Activated naive CD8-positive, alpha-beta T cell treated with anti-CD3 and anti-CD28 coated beads for 36 hours (primary cell): ENCODE measurements around the gene TSR1. TPM values are rescaled to one million over a fixed set of nuclear protein-coding genes. Genes with fewer than 3 reads are reported as not detected.

ENCODE experiments used
- DNase-seq: peaks from one replicate; pipeline ENCODE4 v3.0.0; 2021
- H3K27ac Mint-ChIP-seq: one replicate; pipeline ENCODE4 v1.8.0; 2022; ENCODE audit warnings: mild to moderate bottlenecking, moderate library complexity, mixed read lengths
- H3K27me3 Mint-ChIP-seq: one replicate; pipeline ENCODE4 v1.8.0; 2022; ENCODE audit warnings: mild to moderate bottlenecking, mixed read lengths
- H3K36me3 Mint-ChIP-seq: one replicate; pipeline ENCODE4 v1.8.0; 2021; ENCODE audit warnings: mild to moderate bottlenecking, mixed read lengths
- H3K4me1 Mint-ChIP-seq: one replicate; pipeline ENCODE4 v1.8.0; 2021; ENCODE audit warnings: mixed read lengths
- H3K4me3 Mint-ChIP-seq: one replicate; pipeline ENCODE4 v1.8.0; 2022; ENCODE audit warnings: mild to moderate bottlenecking, moderate library complexity, mixed read lengths
- H3K9me3 Mint-ChIP-seq: one replicate; pipeline ENCODE4 v1.8.0; 2022; ENCODE audit warnings: mixed read lengths
- total RNA-seq, 2 experiments: library from RNA; stranded (reverse); gene quantifications; one replicate each; pipeline ENCODE4 v1.2.3, GENCODE V29; 2021

The TSR1 gene
- total RNA-seq, 2 experiments from 2014 or later, result 115 to 120 TPM

DNA sequence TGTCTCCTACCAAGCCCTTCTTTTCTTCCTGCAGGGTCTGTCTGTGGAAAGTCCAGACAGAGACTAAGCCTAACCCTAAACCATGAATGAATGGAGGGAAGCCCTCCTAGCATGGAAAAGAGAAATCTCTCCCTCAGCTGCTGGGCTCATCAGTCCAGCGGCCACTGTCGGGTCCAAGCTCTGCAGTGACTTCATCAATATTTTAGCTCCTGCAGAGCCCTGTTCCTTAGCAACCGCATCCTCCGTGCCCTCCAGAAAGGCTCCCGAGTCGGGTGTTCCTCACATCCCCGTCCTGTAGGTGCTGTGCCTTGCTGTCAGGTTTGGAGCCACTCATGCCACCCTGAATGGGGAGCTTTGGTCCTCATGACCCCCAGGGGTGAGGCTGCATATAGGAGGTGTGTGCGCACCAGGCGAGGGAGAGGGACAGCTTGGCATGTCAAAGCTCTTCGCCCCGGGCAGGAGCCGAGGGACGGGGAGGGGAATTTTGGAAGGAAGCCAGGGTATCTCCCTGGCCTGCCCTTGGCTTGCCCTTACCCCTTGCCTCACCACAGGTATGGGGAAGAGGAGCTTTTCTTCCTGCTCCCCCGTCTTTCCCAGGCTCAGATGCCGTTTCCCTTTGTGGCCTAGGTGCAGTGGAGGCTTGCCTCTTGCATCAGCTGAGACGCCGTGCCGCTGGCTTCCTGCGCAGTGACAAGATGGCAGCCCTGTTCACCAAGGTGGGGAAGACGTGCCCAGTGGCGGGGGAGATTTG, 24.9 kb upstream of the TSR1 start:
- Mint-ChIP-seq H3K27ac (no peak overlapping the region), H3K36me3 (peaks cover 6% of the 10 kb centered on the region), H3K27me3 (no peaks in the 10 kb centered on the region), H3K9me3 (no peaks in the 10 kb centered on the region), H3K4me3 (no peak overlapping the region), H3K4me1 (no peaks in the 10 kb centered on the region)
- DNase-seq, result no peak

DNA sequence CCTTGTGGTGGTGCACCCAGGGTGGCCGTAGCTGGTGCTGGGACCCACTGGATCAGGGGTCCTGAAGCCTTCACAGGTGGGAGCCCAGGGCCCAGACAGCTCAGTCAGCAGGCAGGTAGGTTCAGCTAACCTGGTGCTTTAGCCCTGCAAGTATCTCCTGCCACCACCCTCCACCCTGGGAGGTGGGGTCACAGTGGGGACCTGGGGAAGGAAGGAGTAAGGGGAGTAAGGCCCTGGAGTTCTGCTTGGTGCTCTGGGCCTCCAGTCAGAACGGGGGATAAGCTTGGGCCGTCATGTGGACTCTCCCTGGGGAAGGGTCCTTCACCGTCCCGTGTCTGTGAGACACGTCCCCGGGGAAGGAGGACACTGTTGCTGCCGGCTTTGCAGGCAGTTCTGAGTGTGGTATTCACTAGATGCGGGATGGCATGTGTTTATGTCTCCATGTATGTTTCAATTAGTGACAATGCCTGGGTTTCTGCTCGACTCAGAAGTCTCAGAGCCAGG, 21.7 kb upstream of the TSR1 start:
- H3K36me3 Mint-ChIP-seq, result peaks cover 6% of the 10 kb centered on the region
- DNase-seq, result no peak
- H3K27ac Mint-ChIP-seq, result no peak overlapping the region
- H3K27me3 Mint-ChIP-seq, result no peaks in the 10 kb centered on the region
- H3K9me3 Mint-ChIP-seq, result no peaks in the 10 kb centered on the region
- H3K4me3 Mint-ChIP-seq, result no peak overlapping the region
- H3K4me1 Mint-ChIP-seq, result peaks cover 16% of the 10 kb centered on the region

DNA sequence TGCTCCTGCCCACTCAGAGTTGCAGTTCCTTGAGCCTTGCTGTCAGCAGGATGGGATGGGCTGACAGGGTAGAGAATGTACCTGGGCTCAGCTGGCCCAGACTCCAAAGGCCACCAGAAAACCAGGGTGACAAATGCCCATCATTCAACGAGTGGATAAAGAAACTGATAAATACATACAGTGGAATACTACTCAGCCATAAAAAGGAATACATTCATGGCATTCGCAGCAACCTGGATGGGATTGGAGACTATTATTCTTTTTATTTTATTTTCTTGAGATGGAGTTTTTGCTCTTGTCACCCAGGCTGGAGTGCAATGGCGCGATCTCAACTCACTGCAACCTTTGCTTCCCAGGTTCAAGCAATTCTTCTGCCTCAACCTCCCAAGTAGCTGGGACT, 21.0 kb upstream of the TSR1 start:
- H3K36me3 Mint-ChIP-seq, result peaks cover 3% of the 10 kb centered on the region
- no peak overlapping the region for H3K27ac Mint-ChIP-seq
- no peak overlapping the region for H3K4me3 Mint-ChIP-seq
- DNase-seq, result no peak
- peaks cover 18% of the 10 kb centered on the region for H3K4me1 Mint-ChIP-seq
- H3K27me3 Mint-ChIP-seq, result no peaks in the 10 kb centered on the region
- no peaks in the 10 kb centered on the region for H3K9me3 Mint-ChIP-seq

DNA sequence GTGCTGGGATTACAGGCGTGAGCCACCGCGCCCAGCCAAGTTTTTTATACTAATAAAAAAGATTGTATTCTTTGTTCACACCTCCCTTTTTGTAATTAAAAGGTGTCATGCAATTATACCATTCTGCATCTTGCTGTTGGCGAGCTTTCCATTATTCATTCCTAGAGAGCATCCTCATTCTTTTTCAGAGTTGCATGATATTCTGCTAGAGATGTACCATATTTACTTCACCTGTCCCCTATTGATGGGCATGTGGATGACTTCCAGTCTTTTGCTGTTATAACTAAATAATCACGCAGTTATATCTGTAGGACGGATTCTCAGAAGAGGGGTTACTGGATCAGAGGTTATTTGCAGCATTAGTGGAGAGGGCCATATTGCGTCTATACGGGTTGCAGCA, 18.1 kb upstream of the TSR1 start:
- Mint-ChIP-seq H3K27ac (no peak overlapping the region), H3K4me3 (no peak overlapping the region), H3K36me3 (peaks cover 3% of the 10 kb centered on the region), H3K27me3 (no peaks in the 10 kb centered on the region), H3K4me1 (peaks cover 18% of the 10 kb centered on the region), H3K9me3 (no peaks in the 10 kb centered on the region)
- DNase-seq, result no peak

DNA sequence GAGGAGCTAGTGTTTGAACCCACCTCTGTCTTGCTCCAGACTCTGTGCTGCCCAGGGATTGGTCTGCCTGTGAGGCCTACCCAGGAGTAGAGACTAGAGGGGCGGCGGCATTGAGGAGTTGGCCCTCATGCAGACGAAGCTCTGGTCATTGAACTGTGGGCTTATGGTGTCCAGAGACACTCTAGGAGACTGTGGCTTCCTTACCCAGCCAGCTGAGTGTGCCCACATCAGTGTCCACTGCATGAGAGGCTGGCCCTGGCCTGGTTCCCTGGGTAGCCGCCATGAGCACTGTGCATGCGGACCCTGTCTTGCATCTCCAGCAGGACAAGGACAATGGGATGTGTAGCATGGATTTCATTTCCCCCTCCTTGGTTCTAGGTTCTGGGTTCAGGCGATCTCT, 15.0 kb upstream of the TSR1 start:
- peaks cover 18% of the 10 kb centered on the region for H3K4me1 Mint-ChIP-seq
- H3K27ac Mint-ChIP-seq, result no peak overlapping the region
- H3K9me3 Mint-ChIP-seq, result no peaks in the 10 kb centered on the region
- no peaks in the 10 kb centered on the region for H3K36me3 Mint-ChIP-seq
- no peaks in the 10 kb centered on the region for H3K27me3 Mint-ChIP-seq
- DNase-seq, result no peak
- H3K4me3 Mint-ChIP-seq, result no peak overlapping the region

DNA sequence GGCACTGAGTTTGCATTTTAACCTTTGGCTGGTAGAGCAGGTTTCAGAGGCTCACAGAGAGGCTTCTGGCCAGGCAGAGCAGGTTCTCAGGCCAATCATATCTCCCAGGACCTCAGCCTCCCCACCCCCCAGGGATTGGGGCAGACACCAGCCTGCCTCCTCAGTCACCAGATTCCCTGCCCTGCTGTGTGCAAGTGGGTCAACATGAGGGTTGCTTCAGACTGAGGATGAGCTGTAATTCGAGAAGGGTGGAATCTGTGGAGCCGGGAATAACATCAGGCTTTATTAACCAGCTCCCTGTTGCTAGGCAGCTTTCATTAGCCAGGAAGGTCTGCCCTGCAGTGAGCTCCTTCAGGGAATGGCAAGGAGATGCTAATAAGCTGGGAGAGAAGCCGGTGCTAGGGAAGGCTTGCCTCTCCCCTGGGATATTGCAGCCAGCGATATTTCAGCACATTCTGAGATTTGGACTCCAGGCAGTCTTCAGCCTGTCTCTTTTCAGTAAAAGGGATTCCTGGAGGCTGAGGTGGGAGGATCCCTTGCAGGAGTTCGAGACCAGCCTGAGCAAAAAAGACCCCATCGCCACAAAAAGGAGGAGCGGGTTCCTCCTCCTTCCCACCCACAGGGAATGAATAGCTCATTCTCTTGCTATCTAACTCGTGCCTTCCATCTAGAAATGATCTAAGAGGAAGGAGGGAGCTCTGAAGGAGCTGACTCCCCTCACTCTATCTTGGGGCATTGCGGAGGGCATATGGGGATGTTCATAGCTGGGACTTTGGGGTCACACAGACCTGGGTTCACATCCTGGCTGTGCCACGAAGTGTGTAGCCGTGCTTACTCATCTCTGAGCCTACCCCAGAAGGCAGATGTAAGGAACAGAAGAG, 11.8 kb upstream of the TSR1 start:
- H3K36me3 Mint-ChIP-seq, result peaks cover 4% of the 10 kb centered on the region
- H3K27ac Mint-ChIP-seq, result no peak overlapping the region
- no peak for DNase-seq
- no peaks in the 10 kb centered on the region for H3K9me3 Mint-ChIP-seq
- H3K4me3 Mint-ChIP-seq, result no peak overlapping the region
- H3K27me3 Mint-ChIP-seq, result no peaks in the 10 kb centered on the region
- H3K4me1 Mint-ChIP-seq, result peaks cover 16% of the 10 kb centered on the region

DNA sequence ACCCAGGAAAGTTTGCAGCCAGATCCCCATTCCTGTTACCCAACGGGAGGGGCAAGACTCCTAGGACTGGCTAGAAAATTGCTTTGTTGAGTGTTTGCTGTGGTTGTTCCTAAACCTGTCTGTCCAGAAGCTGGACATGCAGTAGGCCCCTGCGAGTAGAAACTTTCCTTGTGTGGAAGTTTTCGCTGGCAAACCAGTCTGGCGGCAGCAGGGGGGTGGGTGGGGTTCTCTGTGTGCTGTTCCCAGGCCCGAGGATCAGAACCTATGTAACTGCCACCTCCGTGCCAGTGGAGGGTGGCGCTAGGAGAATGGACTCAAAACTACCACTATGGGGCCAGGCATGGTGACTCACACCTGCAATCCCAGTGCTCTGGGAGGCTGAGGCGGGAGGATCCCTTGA, 10.2 kb upstream of the TSR1 start:
- no peak overlapping the region for H3K27ac Mint-ChIP-seq
- peaks cover 21% of the 10 kb centered on the region for H3K4me1 Mint-ChIP-seq
- H3K9me3 Mint-ChIP-seq, result no peaks in the 10 kb centered on the region
- no peaks in the 10 kb centered on the region for H3K27me3 Mint-ChIP-seq
- no peak for DNase-seq
- no peak overlapping the region for H3K4me3 Mint-ChIP-seq
- peaks cover 14% of the 10 kb centered on the region for H3K36me3 Mint-ChIP-seq

DNA sequence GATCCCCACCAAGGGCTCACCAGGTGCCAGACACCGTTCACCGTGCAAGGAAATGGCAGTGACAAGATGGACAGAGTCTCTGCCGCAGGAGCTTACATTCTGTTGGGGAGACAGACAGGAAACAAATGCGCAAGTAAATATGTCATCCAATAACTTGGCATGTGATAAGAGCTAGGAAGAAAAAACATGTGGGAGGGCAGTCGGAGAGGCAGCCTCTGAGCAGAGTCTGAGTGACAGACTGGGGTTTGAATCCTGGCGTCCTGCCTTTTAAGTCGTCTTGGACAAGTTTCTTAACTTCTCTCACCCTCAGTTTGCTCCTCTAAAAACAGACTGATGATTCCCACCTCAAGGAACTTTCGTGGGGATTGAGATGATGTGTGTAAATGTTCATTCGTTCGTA, 8.3 kb upstream of the TSR1 start:
- DNase-seq, result no peak
- Mint-ChIP-seq H3K36me3 (peaks cover 14% of the 10 kb centered on the region), H3K27ac (no peak overlapping the region), H3K27me3 (no peaks in the 10 kb centered on the region), H3K9me3 (no peaks in the 10 kb centered on the region), H3K4me1 (peaks cover 26% of the 10 kb centered on the region), H3K4me3 (no peak overlapping the region)

DNA sequence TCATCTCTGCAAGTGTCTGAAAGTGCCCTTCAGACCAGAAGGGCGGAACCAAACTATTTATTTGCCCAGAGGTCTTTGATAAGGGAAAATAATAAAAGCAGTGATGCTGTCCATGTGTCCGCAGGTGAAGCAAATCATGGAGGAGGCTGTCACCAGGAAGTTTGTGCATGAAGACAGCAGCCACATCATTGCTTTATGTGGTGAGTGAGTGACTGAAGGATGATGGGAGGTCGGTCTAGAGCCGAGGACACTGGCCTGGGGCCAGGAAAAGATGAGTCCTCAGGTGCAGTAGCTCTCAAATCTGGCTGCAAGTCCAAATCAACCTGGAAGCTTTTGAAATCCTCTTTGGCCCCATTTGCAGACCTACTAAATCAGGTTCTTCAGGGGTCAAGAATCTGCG, 7.2 kb upstream of the TSR1 start:
- no peaks in the 10 kb centered on the region for H3K9me3 Mint-ChIP-seq
- H3K27ac Mint-ChIP-seq, result peak overlapping the region; percentile 74
- H3K36me3 Mint-ChIP-seq, result peaks cover 14% of the 10 kb centered on the region
- H3K4me3 Mint-ChIP-seq, result no peak overlapping the region
- peaks cover 28% of the 10 kb centered on the region for H3K4me1 Mint-ChIP-seq
- H3K27me3 Mint-ChIP-seq, result no peaks in the 10 kb centered on the region
- DNase-seq, result peak; percentile 74

DNA sequence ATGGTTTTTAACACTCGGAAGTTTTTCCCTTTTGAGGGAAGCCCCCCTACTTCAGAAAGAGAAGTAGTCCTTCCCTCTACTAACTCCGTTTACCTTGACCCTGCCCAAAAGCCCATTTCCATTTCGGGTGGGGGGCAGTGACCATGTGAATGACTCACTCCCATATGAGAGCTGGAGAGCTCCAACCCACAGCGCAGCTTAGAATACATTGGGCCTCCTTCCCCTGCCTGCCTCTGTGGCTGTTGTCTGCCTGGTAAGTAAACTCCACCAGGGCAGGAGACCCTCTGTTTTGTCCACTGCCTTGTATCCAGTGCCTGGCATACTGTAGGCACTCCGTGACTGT, 2.0 kb upstream of the TSR1 start:
- Mint-ChIP-seq H3K9me3 (no peaks in the 10 kb centered on the region), H3K27me3 (no peaks in the 10 kb centered on the region), H3K36me3 (peaks cover 9% of the 10 kb centered on the region), H3K27ac (peak overlapping the region; percentile 67), H3K4me3 (peak overlapping the region; percentile 74), H3K4me1 (peaks cover 22% of the 10 kb centered on the region)
- peak; percentile 13 for DNase-seq

DNA sequence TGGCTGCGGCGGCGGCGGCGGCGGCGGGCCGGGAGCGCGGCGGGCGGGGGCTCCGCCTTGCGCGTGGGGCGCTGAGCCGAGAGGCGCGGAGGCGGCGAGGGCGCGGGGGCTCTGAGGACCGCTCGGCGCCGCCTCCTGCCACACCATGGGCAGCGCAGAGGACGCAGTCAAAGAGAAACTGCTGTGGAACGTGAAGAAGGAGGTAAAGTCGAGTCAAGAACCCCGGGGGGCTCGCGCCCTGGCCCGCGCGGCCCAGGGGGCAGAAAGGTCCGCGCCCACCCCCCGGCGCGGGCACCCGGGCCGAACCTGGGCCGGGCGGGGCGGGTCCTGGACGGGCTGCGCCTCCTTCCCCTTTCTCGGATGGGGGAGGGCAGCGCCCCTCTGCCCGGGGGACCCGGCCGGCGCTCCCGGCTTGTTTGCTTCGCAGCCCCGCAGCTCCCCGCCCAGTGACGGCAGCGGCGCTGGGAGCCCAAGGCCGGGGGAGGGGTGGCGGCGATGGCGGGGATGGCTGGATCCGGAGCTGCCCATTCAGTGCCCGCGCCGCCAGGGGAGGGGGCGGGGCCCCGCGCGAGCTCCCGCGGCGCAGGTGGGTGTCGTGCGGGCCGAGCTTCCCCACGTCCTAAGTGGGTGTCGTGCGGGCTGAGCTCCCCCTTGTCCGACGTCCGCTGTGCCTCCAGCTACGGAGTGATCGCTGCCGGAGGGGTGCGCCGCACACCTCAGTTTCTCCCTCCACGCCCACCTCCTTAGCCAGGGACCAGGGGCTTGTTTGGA, 1.5 kb upstream of the TSR1 start:
- H3K4me1 Mint-ChIP-seq, result peaks cover 17% of the 10 kb centered on the region
- peak; percentile 71 for DNase-seq
- no peaks in the 10 kb centered on the region for H3K27me3 Mint-ChIP-seq
- no peaks in the 10 kb centered on the region for H3K9me3 Mint-ChIP-seq
- H3K27ac Mint-ChIP-seq, result peak overlapping the region; percentile 67
- H3K4me3 Mint-ChIP-seq, result peak overlapping the region; percentile 74
- peaks cover 9% of the 10 kb centered on the region for H3K36me3 Mint-ChIP-seq

DNA sequence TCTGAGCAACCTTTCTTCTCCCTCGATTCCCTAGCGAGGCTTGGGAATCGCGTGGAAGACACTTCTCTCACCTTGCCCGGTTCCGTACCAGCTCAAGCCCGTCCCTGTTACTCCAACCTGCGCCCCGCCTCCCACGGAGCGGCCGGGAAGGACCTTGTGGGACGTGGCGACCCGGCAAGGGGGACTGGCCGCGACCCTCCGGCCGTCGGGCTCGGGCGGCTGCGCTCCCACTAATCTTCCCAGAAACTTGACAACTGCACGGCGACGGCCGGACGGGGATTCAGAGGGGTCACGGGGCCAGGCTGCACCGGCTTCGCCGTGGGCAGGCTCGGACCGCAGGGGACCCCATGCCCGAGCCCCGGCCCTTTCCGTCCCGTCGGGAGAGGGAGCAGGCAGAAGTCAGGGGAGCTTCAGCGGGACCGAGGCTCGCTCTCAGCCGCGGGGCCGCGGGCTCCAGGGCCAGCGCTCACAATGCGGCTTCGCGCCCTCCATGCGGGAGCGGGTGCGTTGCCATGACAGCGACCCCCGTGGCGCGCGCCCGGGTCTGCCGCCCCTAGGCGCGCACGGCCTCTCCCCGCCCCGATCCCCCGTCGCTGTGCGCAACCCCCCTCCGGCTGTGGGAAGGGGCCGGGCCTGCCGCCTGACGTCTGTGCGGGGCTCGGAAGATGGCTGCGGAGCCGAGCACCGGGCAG, 741 bp upstream of the TSR1 start, which contains the start of gene SGSM2:
Gene SGSM2, plus strand, starts transcription at position 650 of the 692 bp plus-strand sequence. CDS start 188 bp downstream, outside the sequence.
- peak within 1 kb of the TSS; percentile 99 for H3K27ac Mint-ChIP-seq
- peak within 1 kb of the TSS; percentile 74 for H3K4me3 Mint-ChIP-seq
- DNase-seq, result peak; percentile 79
- H3K36me3 Mint-ChIP-seq, result peaks cover 5% of the 10 kb centered on the region
- H3K9me3 Mint-ChIP-seq, result no peaks in the 10 kb centered on the region
- H3K27me3 Mint-ChIP-seq, result no peaks in the 10 kb centered on the region
- peaks cover 15% of the 10 kb centered on the region for H3K4me1 Mint-ChIP-seq

DNA sequence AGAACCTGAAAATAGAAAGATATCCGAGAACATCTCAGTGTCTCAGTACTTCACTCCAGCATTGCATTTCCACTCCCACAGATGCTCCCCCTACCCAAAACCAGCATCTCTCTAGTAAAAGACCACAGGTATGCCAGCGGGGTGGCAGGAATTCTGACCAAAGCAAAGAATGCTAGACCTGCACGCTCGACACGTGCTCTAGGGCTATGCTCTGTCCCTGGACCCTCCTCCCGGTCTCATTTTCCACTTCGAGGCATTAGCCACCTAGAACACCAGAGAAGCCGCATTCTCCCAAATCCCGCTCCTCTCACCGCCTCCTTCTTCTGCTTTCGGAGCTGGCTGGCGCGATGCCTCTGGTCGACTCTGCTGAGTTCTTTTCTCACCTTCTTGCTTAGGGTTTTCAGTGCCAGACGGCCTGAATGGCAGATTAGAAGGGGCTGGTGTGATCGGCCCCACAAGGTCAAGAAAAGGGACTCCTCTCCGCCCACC, 487 bp downstream of the TSR1 start:
- Mint-ChIP-seq H3K9me3 (no peaks in the 10 kb centered on the region), H3K4me3 (no peak overlapping the region), H3K27me3 (no peaks in the 10 kb centered on the region), H3K36me3 (no peaks in the 10 kb centered on the region), H3K27ac (peak overlapping the region; percentile 99), H3K4me1 (peaks cover 12% of the 10 kb centered on the region)
- DNase-seq, result no peak

DNA sequence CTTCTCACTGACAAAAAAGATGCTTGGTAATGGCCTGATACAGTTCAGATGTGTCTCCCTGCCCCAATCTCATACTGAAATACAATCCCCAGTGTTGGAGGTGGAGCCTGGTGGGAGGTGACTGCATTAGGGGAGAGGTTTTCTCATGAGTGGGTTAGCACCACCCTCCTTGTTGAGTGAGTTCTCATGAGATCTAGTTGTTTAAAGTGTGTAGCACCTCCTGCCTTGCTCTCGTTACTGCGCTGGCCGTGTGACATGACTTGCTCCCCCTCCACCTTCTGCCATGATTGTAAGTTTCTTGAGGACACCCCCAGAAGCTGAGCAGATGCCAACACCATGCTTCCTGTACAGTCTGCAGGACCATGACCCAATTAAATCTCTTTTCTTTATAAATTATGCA, 5.0 kb downstream of the TSR1 start:
- Mint-ChIP-seq H3K36me3 (peaks cover 14% of the 10 kb centered on the region), H3K9me3 (no peaks in the 10 kb centered on the region), H3K27me3 (no peaks in the 10 kb centered on the region), H3K27ac (no peak overlapping the region), H3K4me1 (peaks cover 16% of the 10 kb centered on the region), H3K4me3 (no peak overlapping the region)
- no peak for DNase-seq
